Sigmoid colon (tissue), 7 donors: Measurements from ENCODE around the gene OPCML. TPM values are rescaled to one million over a fixed set of nuclear protein-coding genes. Genes with fewer than 3 reads are reported as not detected.

Experiments used
- DNase-seq: peaks from one replicate; pipeline ENCODE4 v3.0.0-alpha.2; 2019
- H3K27ac ChIP-seq, 4 donors: fragments of 200-600 bp; sonication (generic); one replicate each; pipeline ENCODE4 v1.5.1; 2016 to 2019; ENCODE audit warnings: mild to moderate bottlenecking in 1 of 4
- H3K27me3 ChIP-seq, 3 donors: fragments of 200-600 bp; sonication (generic); one replicate each; pipeline ENCODE4 v1.5.1; 2019; ENCODE audit warnings: mild to moderate bottlenecking in 1 of 3
- H3K36me3 ChIP-seq, 4 donors: fragments of 200-600 bp; sonication (generic); one replicate each; pipeline ENCODE4 v1.5.1; 2016 to 2019
- H3K4me1 ChIP-seq, 4 donors: fragments of 200-600 bp; sonication (generic); one replicate each; pipeline ENCODE4 v1.5.1; 2017 to 2019
- H3K4me3 ChIP-seq, 4 donors: fragments of 200-600 bp; sonication (generic); one replicate each; pipeline ENCODE4 v1.5.1; 2017 to 2019; ENCODE audit warnings: mild to moderate bottlenecking in 2 of 4, moderate library complexity in 1 of 4
- H3K9me3 ChIP-seq, 4 donors: fragments of 200-600 bp in 3 of 4; sonication (generic) in 3 of 4; one replicate each; pipeline versions ENCODE4 v1.5.1 to v1.6.1; 2013 to 2019
- EP300 ChIP-seq, 4 donors: sonication (generic); formaldehyde crosslinking; IDR thresholded peaks; one replicate each; pipeline ENCODE4 v1.6.1; 2017; ENCODE audit warnings: antibody characterized with exemption in 4 of 4
- POLR2A ChIP-seq, 2 donors: fragments of 450-650 bp; IDR thresholded peaks; one replicate each; pipeline ENCODE4 v1.6.1; 2016; ENCODE audit warnings: antibody characterized with exemption in 2 of 2, mild to moderate bottlenecking in 2 of 2, moderate library complexity in 2 of 2
- POLR2AphosphoS5 ChIP-seq, 4 donors: sonication (generic); formaldehyde crosslinking; IDR thresholded peaks; one replicate each; pipeline ENCODE4 v1.6.1; 2017; ENCODE audit warnings: antibody characterized with exemption in 4 of 4
- WGBS, 2 donors: extraction: QIAGEN DNeasy Blood & Tissue Kit; methylation state at CpG; one replicate each; pipeline ENCODE4 v1.1.7; 2013; 5-methylcytosine and 5-hydroxymethylcytosine counted together
- intact Hi-C: fragments of 100-400 bp; cut with DNase I; formaldehyde crosslinking; loops from one replicate; pipeline ENCODE4 v1.15.1; 2023
- polyA plus RNA-seq, 3 donors: library from polyadenylated mRNA; stranded (reverse); fragments of 200-250 nt; gene quantifications; one replicate each; pipeline ENCODE4 v1.2.3, GENCODE V29; 2013
- small RNA-seq, 3 donors: library from RNA; depleted of rRNA; stranded (forward); fragments of <200 nt; gene quantifications; one replicate each; pipeline ENCODE3, GENCODE V24; 2016
- total RNA-seq, 4 donors: library from RNA; depleted of rRNA; stranded (reverse); fragments of >200 nt; gene quantifications; one replicate each; pipeline ENCODE4 v1.1.0, GENCODE V29; 2016
- TF ChIP-seq, protein P1 (sequence below), 4 experiments: fragments of 450-650 bp in 3 of 4; fragments of 200-600 bp in 1 of 4; IDR thresholded peaks; one replicate each; pipeline ENCODE4 v1.5.1; 2016 to 2019; ENCODE audit warnings: antibody characterized with exemption in 4 of 4, mild to moderate bottlenecking in 3 of 4, moderate library complexity in 2 of 4
- donor health status: healthy with polysubstance abuse.
- donor health status: Bipolar disorder and iron deficiency.
- donor health status: healthy.

Gene OPCML
- total and polyA plus RNA-seq, 7 donors: under 0.01 to 0.14 (median 0.03) TPM; not detected in 4

DNA sequence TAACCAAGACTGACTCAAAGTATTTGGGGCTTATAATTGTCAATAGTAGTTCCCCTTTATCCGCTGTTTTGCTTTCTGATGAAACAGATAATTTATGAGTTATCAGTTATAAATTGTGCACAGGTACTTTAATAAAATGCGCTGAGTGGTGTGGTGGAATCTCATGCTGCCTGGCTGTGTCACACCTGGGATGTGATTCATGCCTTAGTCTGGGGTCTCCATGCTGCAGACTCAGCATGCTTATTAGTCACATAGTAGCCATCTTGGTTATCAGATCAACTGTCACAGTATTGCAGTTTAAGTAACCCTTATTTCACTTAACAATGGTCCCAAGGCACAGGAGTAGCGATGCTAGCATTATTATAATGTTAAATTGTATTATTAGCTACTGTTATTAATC lies 1166.7 kb downstream of the OPCML start:
- H3K27me3 ChIP-seq: no peaks in the 10 kb centered on the region
- 68 to 91% methylated on average over 3 of the region's 3 CpGs for WGBS, 2 donors
- no peaks in the 10 kb centered on the region for H3K36me3 ChIP-seq
- no peaks in the 10 kb centered on the region for H3K9me3 ChIP-seq
- intact Hi-C loops: no loop called here
- no peak overlapping the region for H3K4me3 ChIP-seq
- H3K4me1 ChIP-seq: no peaks in the 10 kb centered on the region
- no peak for DNase-seq
- no peak overlapping the region for H3K27ac ChIP-seq
- TF ChIP-seq POLR2AphosphoS5 (IDR thresholded peaks at IDR 0.05): no peak
- no peak for TF ChIP-seq EP300 (IDR thresholded peaks at IDR 0.05)
- TF ChIP-seq, protein P1, sequence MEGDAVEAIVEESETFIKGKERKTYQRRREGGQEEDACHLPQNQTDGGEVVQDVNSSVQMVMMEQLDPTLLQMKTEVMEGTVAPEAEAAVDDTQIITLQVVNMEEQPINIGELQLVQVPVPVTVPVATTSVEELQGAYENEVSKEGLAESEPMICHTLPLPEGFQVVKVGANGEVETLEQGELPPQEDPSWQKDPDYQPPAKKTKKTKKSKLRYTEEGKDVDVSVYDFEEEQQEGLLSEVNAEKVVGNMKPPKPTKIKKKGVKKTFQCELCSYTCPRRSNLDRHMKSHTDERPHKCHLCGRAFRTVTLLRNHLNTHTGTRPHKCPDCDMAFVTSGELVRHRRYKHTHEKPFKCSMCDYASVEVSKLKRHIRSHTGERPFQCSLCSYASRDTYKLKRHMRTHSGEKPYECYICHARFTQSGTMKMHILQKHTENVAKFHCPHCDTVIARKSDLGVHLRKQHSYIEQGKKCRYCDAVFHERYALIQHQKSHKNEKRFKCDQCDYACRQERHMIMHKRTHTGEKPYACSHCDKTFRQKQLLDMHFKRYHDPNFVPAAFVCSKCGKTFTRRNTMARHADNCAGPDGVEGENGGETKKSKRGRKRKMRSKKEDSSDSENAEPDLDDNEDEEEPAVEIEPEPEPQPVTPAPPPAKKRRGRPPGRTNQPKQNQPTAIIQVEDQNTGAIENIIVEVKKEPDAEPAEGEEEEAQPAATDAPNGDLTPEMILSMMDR (IDR thresholded peaks at IDR 0.05): no peak
- no peak for TF ChIP-seq POLR2A (IDR thresholded peaks at IDR 0.05)

Small RNA genes lying within 50 kb of the gene (small RNA-seq; reads per million reads assigned to genes)
- gene RF00026: 0 reads per million in 3 donors
